HEK293 (cell line): Measurements from ENCODE around the gene MARCHF11.

Experiments
- SETDB1 ChIP-seq: IDR thresholded peaks from one replicate; pipeline ENCODE4 v1.6.1; 2017; ENCODE audit warnings: mild to moderate bottlenecking, low read length, moderate library complexity, mixed read lengths; ENCODE audit not compliant: insufficient read length
- ZNF350 ChIP-seq: fragments of 450-650 bp; formaldehyde crosslinking; IDR thresholded peaks from 2 replicates; pipeline ENCODE4 v1.5.0; 2017; ENCODE audit warnings: missing biosample characterization, mild to moderate bottlenecking, missing genetic modification characterization
- ZNF549 ChIP-seq: fragments of 450-650 bp; IDR thresholded peaks from 2 replicates; pipeline ENCODE4 v1.5.1; 2018; ENCODE audit warnings: missing biosample characterization, missing genetic modification characterization, mild to moderate bottlenecking, inconsistent platforms, moderate library complexity
- TF ChIP-seq, protein P1 (sequence below): fragments of 450-650 bp; formaldehyde crosslinking; IDR thresholded peaks from 2 replicates; pipeline ENCODE4 v1.5.1; 2016; ENCODE audit warnings: missing biosample characterization, missing genetic modification characterization

DNA sequence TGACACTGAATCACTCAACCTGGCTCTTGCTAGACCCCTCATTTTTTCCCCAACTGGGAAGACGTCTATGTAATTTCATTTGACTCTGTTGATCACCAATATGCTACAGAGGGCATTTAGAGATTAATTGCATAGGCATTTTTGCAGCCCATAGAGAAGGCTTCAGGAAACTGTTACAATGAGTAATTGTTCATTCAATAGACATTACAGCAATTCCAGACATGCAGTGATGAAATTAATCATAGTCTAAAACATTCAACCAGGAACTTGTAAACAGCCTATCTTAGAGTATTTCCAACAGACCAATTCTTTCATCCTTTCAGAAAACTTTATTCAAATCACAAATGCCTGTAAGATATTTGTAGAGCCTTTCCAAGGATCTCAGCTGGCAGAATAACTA, 122.3 kb downstream of the MARCHF11 start:
- TF ChIP-seq ZNF350 (no peak), SETDB1 (no peak), ZNF549 (tag by site-specific recombination) (no peak)
- TF ChIP-seq, protein P1, sequence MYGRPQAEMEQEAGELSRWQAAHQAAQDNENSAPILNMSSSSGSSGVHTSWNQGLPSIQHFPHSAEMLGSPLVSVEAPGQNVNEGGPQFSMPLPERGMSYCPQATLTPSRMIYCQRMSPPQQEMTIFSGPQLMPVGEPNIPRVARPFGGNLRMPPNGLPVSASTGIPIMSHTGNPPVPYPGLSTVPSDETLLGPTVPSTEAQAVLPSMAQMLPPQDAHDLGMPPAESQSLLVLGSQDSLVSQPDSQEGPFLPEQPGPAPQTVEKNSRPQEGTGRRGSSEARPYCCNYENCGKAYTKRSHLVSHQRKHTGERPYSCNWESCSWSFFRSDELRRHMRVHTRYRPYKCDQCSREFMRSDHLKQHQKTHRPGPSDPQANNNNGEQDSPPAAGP (tag by site-specific recombination) = no peak
